Measurements from ENCODE around the gene CCDC197.

GRCh38 chr14:94058128-94058673 lies 61.1 kb downstream of the CCDC197 start:
- TF ChIP-seq GATA2 (IDR thresholded peaks at IDR 0.05; ENCODE audit: low read depth, low read length), result no peak
- TF ChIP-seq GATA3 (IDR thresholded peaks at IDR 0.05; ENCODE audit: low read depth, low read length), result no peak
